NB4 (cell line): ENCODE results near the gene GART.

ENCODE experiments used
- CTCF ChIP-seq: IDR thresholded peaks from one replicate; pipeline ENCODE4 v1.5.1; 2012; ENCODE audit warnings: low read depth, low read length
- MAX ChIP-seq: IDR thresholded peaks from 2 replicates; pipeline ENCODE4 v1.6.1; 2011; ENCODE audit warnings: low read depth, low read length
- MYC ChIP-seq: IDR thresholded peaks from 2 replicates; pipeline ENCODE4 v1.6.1; 2011; ENCODE audit warnings: low read depth, low read length
- POLR2A ChIP-seq: IDR thresholded peaks from 2 replicates; pipeline ENCODE4 v1.6.1; 2011; ENCODE audit warnings: mild to moderate bottlenecking; ENCODE audit not compliant: insufficient read length; ENCODE audit errors: extremely low read depth

GRCh38 chr21:33531007-33531406 lies 10.9 kb downstream of the GART start:
- no peak for TF ChIP-seq CTCF
- no peak for TF ChIP-seq POLR2A
- no peak for TF ChIP-seq MAX
- TF ChIP-seq MYC: no peak
